ENCODE results near the gene DUSP10. TPM values are rescaled to one million over a fixed set of nuclear protein-coding genes. Genes with fewer than 3 reads are reported as not detected.

Gene DUSP10
- total RNA-seq, 1 experiment from 2014 or later: 1.6 TPM

DNA sequence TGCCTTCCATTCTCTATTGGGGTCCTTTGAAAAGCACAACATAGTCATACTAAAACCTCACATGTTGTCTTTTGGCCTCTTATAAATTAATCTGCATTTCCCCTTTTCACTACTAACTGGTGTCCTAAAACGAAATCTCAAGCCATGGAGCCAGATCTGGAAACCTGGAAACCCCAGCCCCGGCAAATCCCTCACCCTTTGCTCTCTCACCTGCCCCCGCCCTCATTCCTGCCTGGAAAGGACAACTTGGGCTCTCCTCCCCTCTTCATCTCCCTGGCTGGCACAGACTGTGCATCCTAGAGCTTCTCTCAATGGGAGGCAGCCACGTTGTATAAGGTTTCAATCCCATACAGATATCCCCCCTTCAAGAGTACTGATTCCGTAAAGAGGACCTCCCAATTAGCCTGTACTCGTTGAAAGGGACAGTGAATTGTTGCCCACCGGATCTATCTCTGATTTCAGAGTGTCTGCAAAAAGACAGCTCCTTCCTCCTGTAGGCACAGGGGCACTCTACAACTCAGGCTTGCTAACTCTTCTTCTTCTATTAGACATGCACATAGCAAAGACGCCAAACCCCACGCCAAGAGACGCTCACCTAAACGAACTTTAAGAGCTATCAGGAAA is 1.4 kb downstream of the DUSP10 start:
- Mint-ChIP-seq H3K4me3 (no peak overlapping the region), H3K9me3 (no peaks in the 10 kb centered on the region), H3K27me3 (ENCODE audit: low read depth) (no peaks in the 10 kb centered on the region; the same call in 1 of the 2 replicates), H3K4me1 (peaks cover 17% of the 10 kb centered on the region), H3K27ac (no peak overlapping the region), H3K36me3 (peaks cover 19% of the 10 kb centered on the region)
- TF ChIP-seq, protein P1, sequence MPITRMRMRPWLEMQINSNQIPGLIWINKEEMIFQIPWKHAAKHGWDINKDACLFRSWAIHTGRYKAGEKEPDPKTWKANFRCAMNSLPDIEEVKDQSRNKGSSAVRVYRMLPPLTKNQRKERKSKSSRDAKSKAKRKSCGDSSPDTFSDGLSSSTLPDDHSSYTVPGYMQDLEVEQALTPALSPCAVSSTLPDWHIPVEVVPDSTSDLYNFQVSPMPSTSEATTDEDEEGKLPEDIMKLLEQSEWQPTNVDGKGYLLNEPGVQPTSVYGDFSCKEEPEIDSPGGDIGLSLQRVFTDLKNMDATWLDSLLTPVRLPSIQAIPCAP (CRISPR knock-in tag; IDR thresholded peaks at IDR 0.05): no peak
- TF ChIP-seq NR2C2 (CRISPR knock-in tag; IDR thresholded peaks at IDR 0.05) (no peak), ZNF317 (CRISPR knock-in tag; IDR thresholded peaks at IDR 0.05; ENCODE audit: borderline replicate concordance, low read depth) (no peak), GRHL2 (CRISPR knock-in tag; IDR thresholded peaks at IDR 0.05; ENCODE audit: insufficient replicate concordance, severe bottlenecking) (no peak), IRF2 (CRISPR knock-in tag; IDR thresholded peaks at IDR 0.05; ENCODE audit: borderline replicate concordance, low read depth) (no peak), SMAD4 (CRISPR knock-in tag; IDR thresholded peaks at IDR 0.05) (no peak), HMGA2 (CRISPR knock-in tag; IDR thresholded peaks at IDR 0.05) (no peak), ZBTB21 (CRISPR knock-in tag; IDR thresholded peaks at IDR 0.05; ENCODE audit: borderline replicate concordance) (no peak), FOXJ3 (CRISPR knock-in tag; IDR thresholded peaks at IDR 0.05; ENCODE audit: borderline replicate concordance) (no peak), FOXK1 (CRISPR knock-in tag; IDR thresholded peaks at IDR 0.05) (no peak), ZNF232 (CRISPR knock-in tag; IDR thresholded peaks at IDR 0.05) (no peak)
- TF ChIP-seq, protein P2, sequence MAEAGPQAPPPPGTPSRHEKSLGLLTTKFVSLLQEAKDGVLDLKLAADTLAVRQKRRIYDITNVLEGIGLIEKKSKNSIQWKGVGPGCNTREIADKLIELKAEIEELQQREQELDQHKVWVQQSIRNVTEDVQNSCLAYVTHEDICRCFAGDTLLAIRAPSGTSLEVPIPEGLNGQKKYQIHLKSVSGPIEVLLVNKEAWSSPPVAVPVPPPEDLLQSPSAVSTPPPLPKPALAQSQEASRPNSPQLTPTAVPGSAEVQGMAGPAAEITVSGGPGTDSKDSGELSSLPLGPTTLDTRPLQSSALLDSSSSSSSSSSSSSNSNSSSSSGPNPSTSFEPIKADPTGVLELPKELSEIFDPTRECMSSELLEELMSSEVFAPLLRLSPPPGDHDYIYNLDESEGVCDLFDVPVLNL (CRISPR knock-in tag; IDR thresholded peaks at IDR 0.05; ENCODE audit: borderline replicate concordance, low read depth): no peak
- TF ChIP-seq, protein P3, sequence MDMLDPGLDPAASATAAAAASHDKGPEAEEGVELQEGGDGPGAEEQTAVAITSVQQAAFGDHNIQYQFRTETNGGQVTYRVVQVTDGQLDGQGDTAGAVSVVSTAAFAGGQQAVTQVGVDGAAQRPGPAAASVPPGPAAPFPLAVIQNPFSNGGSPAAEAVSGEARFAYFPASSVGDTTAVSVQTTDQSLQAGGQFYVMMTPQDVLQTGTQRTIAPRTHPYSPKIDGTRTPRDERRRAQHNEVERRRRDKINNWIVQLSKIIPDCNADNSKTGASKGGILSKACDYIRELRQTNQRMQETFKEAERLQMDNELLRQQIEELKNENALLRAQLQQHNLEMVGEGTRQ (CRISPR knock-in tag; IDR thresholded peaks at IDR 0.05): no peak
- TF ChIP-seq, protein P4, sequence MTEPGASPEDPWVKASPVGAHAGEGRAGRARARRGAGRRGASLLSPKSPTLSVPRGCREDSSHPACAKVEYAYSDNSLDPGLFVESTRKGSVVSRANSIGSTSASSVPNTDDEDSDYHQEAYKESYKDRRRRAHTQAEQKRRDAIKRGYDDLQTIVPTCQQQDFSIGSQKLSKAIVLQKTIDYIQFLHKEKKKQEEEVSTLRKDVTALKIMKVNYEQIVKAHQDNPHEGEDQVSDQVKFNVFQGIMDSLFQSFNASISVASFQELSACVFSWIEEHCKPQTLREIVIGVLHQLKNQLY (CRISPR knock-in tag; IDR thresholded peaks at IDR 0.05): no peak
- TF ChIP-seq, protein P5, sequence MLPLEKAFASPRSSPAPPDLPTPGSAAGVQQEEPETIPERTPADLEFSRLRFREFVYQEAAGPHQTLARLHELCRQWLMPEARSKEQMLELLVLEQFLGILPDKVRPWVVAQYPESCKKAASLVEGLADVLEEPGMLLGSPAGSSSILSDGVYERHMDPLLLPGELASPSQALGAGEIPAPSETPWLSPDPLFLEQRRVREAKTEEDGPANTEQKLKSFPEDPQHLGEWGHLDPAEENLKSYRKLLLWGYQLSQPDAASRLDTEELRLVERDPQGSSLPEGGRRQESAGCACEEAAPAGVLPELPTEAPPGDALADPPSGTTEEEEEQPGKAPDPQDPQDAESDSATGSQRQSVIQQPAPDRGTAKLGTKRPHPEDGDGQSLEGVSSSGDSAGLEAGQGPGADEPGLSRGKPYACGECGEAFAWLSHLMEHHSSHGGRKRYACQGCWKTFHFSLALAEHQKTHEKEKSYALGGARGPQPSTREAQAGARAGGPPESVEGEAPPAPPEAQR (CRISPR knock-in tag; IDR thresholded peaks at IDR 0.05): no peak
- DNase-seq (ENCODE audit: low spot score) (no peak), ATAC-seq (no peak)
- CTCF ChIA-PET: interaction anchor here (0.6 to 0.9 kb wide), 2 partner anchors 197 to 263 kb away, joined by 3 read pairs; no protein-coding TSS in a partner anchor
- POLR2A ChIA-PET: interaction anchor here (1.2 kb wide), 1 partner anchor 25 kb away, joined by 3 read pairs; no protein-coding TSS in a partner anchor

DNA sequence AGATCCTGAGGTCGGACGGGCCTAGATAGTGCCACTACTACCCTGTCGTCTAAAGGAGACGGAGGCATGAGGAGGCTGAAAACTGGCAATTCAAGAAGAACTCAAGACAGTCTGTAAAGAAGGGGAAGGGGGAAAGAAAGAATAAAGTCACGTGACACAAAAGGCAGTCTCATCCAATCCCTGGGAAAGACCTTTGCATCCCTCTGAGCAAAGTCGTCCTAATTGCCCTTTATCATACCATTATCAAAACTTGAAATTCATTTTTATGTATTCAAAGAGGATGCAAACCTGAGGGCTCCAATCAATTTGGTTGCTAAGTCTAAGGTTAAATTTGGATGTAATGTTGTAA is 2.2 kb downstream of the DUSP10 start:
- Mint-ChIP-seq H3K27ac (no peak overlapping the region), H3K36me3 (peaks cover 19% of the 10 kb centered on the region), H3K4me1 (peaks cover 17% of the 10 kb centered on the region), H3K4me3 (peak overlapping the region; percentile 26; the same call in 1 of the 2 replicates), H3K9me3 (no peaks in the 10 kb centered on the region), H3K27me3 (ENCODE audit: low read depth) (no peaks in the 10 kb centered on the region; the same call in 1 of the 2 replicates)
- DNase-seq (ENCODE audit: low spot score) (no peak), ATAC-seq (no peak)
- TF ChIP-seq ZNF416 (CRISPR knock-in tag; IDR thresholded peaks at IDR 0.05): no peak
- CTCF ChIA-PET: no interaction called here
- POLR2A ChIA-PET: interaction anchor here (1.2 kb wide), 1 partner anchor 24 kb away, joined by 3 read pairs; no protein-coding TSS in a partner anchor
